Fibroblast of pulmonary artery (primary cell): ENCODE results near the gene HTR3E.
"Not testable (repeated sequence)": the region's sequence is repeated elsewhere in the genome, so short reads cannot be mapped to it uniquely, and the experiment has no call there.

Experiments used
- DNase-seq: peaks from one replicate; pipeline ENCODE4 v3.0.0-alpha.2; 2010; ENCODE audit warnings: low read depth
- H3K4me3 ChIP-seq: replicated peaks from 2 replicates; pipeline ENCODE4 v1.5.1; 2011; ENCODE audit warnings: low read depth, mild to moderate bottlenecking, control low read depth, low read length, moderate library complexity
- TF ChIP-seq, protein P1 (sequence below): IDR thresholded peaks from 2 replicates; pipeline ENCODE4 v1.5.1; 2011; ENCODE audit warnings: mild to moderate bottlenecking, control low read depth, low read length, inconsistent platforms; ENCODE audit errors: missing control alignments

HTR3E gene

DNA sequence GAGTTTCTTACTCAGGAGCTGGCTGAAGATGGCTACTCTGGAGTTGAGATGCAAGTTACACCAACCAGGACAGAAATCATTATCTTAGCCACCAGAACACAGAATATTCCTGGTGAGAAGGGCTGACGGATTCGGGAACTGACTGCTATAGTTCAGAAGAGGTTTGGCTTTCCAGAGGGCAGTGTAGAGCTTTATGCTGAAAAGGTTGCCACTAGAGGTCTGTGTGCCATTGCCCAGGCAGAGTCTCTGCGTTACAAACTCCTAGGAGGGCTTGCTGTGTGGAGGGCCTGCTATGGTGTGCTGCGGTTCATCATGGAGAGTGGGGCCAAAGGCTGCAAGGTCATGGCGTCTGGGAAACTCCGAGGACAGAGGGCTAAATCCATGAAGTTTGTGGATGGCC is 52.9 kb downstream of the HTR3E start:
- H3K4me3 ChIP-seq: not testable (repeated sequence)
- DNase-seq: peak; percentile 52

GRCh38 chr3:184154885-184155643 is 58.2 kb downstream of the HTR3E start, which contains the start of gene DVL3:
Gene DVL3 (plus strand): TSS chr3:184155377. CDS start chr3:184155636, 259 bp downstream.
- TF ChIP-seq, protein P1, sequence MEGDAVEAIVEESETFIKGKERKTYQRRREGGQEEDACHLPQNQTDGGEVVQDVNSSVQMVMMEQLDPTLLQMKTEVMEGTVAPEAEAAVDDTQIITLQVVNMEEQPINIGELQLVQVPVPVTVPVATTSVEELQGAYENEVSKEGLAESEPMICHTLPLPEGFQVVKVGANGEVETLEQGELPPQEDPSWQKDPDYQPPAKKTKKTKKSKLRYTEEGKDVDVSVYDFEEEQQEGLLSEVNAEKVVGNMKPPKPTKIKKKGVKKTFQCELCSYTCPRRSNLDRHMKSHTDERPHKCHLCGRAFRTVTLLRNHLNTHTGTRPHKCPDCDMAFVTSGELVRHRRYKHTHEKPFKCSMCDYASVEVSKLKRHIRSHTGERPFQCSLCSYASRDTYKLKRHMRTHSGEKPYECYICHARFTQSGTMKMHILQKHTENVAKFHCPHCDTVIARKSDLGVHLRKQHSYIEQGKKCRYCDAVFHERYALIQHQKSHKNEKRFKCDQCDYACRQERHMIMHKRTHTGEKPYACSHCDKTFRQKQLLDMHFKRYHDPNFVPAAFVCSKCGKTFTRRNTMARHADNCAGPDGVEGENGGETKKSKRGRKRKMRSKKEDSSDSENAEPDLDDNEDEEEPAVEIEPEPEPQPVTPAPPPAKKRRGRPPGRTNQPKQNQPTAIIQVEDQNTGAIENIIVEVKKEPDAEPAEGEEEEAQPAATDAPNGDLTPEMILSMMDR: no peak
- peak; percentile 60 for DNase-seq
- H3K4me3 ChIP-seq: peak within 1 kb of the TSS; percentile 97

More for the DNA sequence above, 52.9 kb downstream of the HTR3E start:
- TF ChIP-seq, protein P1: peak; percentile 33

DNA sequence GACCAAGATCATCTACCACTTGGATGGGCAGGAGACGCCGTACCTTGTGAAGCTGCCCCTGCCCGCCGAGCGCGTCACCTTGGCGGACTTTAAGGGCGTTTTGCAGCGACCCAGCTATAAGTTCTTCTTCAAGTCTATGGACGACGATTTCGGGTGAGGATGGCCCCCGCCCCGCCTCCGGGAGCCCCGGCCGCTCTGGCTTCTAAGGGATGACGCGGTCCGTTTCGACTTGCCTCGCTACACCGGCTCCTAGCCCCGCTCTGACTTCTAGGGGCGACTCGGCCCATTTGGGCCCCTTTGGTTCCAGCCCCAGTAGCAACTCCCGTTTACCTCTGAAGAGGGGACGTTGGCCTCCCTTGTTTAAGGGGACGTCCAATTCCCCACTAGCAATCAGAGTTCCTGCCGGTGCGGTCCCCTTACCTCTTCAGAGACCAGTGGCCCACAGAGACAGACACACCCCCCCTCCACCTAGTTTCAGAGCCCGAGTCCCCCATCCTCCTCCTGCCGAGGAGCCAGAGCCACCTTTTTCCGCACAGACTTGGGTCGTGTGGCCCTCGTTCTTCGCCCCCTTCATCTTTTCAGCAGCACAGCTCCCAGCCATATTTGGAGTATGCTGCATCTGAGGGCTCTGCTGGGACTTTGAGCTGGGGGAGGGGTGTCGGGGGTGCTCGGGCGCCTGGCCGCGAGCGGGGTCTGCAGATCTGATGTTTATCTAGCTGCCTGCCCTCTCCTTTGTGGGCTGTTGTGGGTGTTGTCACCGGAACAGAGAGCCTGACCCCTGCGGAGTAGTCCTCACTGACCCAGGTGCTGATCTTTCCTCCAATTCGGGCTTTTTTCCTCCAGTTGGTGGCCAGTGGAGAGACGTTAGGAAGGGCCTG is 59.0 kb downstream of the HTR3E start:
- TF ChIP-seq, protein P1: no peak
- DNase-seq: no peak
- peak overlapping the region; percentile 97 for H3K4me3 ChIP-seq

GRCh38 chr3:184156522-184156955 is 59.7 kb downstream of the HTR3E start:
- peak; percentile 74 for DNase-seq
- TF ChIP-seq, protein P1: no peak

More at GRCh38 chr3:184156522-184156955, 59.7 kb downstream of the HTR3E start:
- H3K4me3 ChIP-seq: peak overlapping the region; percentile 97
